Activated CD4-positive, alpha-beta T cell treated with anti-CD3 and anti-CD28 coated beads, Interleukin-2, amount 50 U/mL, for 24 hours (primary cell): ENCODE data around the gene RPS6KA5.
"Not testable (repeated sequence)": the region's sequence is repeated elsewhere in the genome, so short reads cannot be mapped to it uniquely, and the experiment has no call there.

Source experiments
- DNase-seq, 2 donors: peaks; one replicate each; pipeline ENCODE4 v3.0.0-alpha.2; 2020; ENCODE audit warnings: low read depth in 1 of 2, low spot score in 1 of 2

Gene RPS6KA5

GRCh38 chr14:90987140-90987539, 73.3 kb downstream of the RPS6KA5 start:
- no peak for DNase-seq

GRCh38 chr14:90986510-90986909, 73.9 kb downstream of the RPS6KA5 start:
- DNase-seq = no peak

GRCh38 chr14:90985601-90986242, 74.7 kb downstream of the RPS6KA5 start:
- DNase-seq = no peak

- DNase-seq = no peak
Observed at GRCh38 chr14:90983560-90983959, 76.9 kb downstream of the RPS6KA5 start.

- no peak for DNase-seq
Observed at GRCh38 chr14:90981636-90982035, 78.8 kb downstream of the RPS6KA5 start.

- not testable (repeated sequence) for DNase-seq
Observed at GRCh38 chr14:90980636-90981035, 79.8 kb downstream of the RPS6KA5 start.

- no peak for DNase-seq
Observed at GRCh38 chr14:90979515-90979914, 80.9 kb downstream of the RPS6KA5 start.

- no peak for DNase-seq
Observed at GRCh38 chr14:90976101-90976500, 84.3 kb downstream of the RPS6KA5 start.

- no peak for DNase-seq
Observed at GRCh38 chr14:90971687-90972086, 88.8 kb downstream of the RPS6KA5 start.

GRCh38 chr14:90970167-90970600, 90.3 kb downstream of the RPS6KA5 start:
- DNase-seq = no peak

- no peak for DNase-seq
Observed at GRCh38 chr14:90969531-90970166, 90.8 kb downstream of the RPS6KA5 start.

GRCh38 chr14:90968025-90968424, 92.4 kb downstream of the RPS6KA5 start:
- DNase-seq = no peak

GRCh38 chr14:90966493-90966892, 93.9 kb downstream of the RPS6KA5 start:
- no peak for DNase-seq

- no peak for DNase-seq
Observed at GRCh38 chr14:90965765-90966164, 94.7 kb downstream of the RPS6KA5 start.

GRCh38 chr14:90963343-90963742, 97.1 kb downstream of the RPS6KA5 start:
- DNase-seq = no peak

GRCh38 chr14:90962505-90963109, 97.8 kb downstream of the RPS6KA5 start:
- DNase-seq = no peak

- no peak for DNase-seq
Observed at GRCh38 chr14:90960818-90961217, 99.6 kb downstream of the RPS6KA5 start.

GRCh38 chr14:90959344-90959743, 101.1 kb downstream of the RPS6KA5 start:
- no peak for DNase-seq

- DNase-seq = no peak
Observed at GRCh38 chr14:90956273-90956672, 104.2 kb downstream of the RPS6KA5 start.

GRCh38 chr14:90953643-90954042, 106.8 kb downstream of the RPS6KA5 start:
- not testable (repeated sequence) for DNase-seq

- no peak for DNase-seq
Observed at GRCh38 chr14:90943367-90943766, 117.1 kb downstream of the RPS6KA5 start.

- no peak for DNase-seq
Observed at GRCh38 chr14:90942511-90942910, 117.9 kb downstream of the RPS6KA5 start.
